Measurements from ENCODE around the gene IFITM2. TPM values are rescaled to one million over a fixed set of nuclear protein-coding genes. Genes with fewer than 3 reads are reported as not detected.

The IFITM2 gene
- total and polyA plus RNA-seq, 2 experiments from 2014 or later, result 71.6 to 267 TPM

DNA sequence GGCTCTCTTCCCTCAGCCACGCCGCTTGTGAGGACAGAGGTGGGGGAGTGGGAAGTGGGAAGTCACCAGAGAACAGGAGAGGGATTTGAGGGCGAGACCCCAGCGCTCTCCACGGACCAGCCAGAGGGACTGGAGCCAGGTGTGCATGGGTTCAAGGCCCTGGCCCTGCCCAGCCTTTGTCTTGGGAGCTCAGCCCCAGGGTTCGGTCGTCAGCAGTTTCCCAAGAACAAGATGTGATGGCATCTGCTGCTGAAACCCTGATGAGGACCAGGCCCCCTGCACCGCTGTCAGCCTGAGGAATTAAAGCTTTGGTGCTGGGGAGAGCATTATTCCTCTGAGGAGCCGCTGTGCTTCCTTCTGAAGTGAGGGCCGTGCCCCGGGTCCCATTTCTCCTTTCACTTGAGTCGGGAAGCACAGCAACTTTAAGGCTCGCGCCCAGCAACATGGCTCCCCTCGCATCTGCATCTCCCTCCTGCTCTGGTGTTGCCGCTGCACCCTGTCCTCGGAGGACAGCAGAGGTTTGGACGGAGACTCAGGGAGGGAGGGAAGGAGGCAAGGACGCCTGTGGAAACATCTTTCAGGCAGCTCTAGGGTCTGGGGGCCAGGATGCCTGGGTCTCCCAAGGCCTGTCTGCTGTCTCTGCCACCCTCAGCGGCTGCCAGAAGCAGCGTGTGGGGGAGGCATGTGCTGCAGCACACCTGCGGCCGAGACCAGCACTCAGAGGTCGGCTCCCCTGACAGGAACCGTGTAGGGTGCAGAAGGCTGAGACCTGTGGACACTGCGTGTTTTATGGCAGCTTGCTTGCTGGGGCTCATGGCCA, 12.1 kb upstream of the IFITM2 start:
- no peaks in the 10 kb centered on the region for H3K36me3 ChIP-seq
- no peaks in the 10 kb centered on the region for H3K27me3 ChIP-seq
- peak overlapping the region; percentile 43 for H3K27ac ChIP-seq
- H3K9me3 ChIP-seq (ENCODE audit: low read depth), result no peaks in the 10 kb centered on the region
- DNase-seq (ENCODE audit: low read depth in 1 of 2, low spot score in 1 of 2), result no peak
- no peak for TF ChIP-seq CTCF (IDR thresholded peaks at IDR 0.05; ENCODE audit: low read depth, low read length)
- no peaks in the 10 kb centered on the region for H3K4me1 ChIP-seq (ENCODE audit: low read depth)
- H3K4me3 ChIP-seq, result no peak overlapping the region

- no peak for TF ChIP-seq CTCF (IDR thresholded peaks at IDR 0.05; ENCODE audit: low read depth, low read length)
- DNase-seq (ENCODE audit: low read depth in 1 of 2, low spot score in 1 of 2), result no peak
- peak overlapping the region; percentile 43 for H3K27ac ChIP-seq
- no peaks in the 10 kb centered on the region for H3K9me3 ChIP-seq (ENCODE audit: low read depth)
- no peaks in the 10 kb centered on the region for H3K36me3 ChIP-seq
- H3K27me3 ChIP-seq, result no peaks in the 10 kb centered on the region
- no peaks in the 10 kb centered on the region for H3K4me1 ChIP-seq (ENCODE audit: low read depth)
- no peak overlapping the region for H3K4me3 ChIP-seq
These were observed 11.2 kb upstream of the IFITM2 start for GRCh38 chr11:296171-297050.

DNA sequence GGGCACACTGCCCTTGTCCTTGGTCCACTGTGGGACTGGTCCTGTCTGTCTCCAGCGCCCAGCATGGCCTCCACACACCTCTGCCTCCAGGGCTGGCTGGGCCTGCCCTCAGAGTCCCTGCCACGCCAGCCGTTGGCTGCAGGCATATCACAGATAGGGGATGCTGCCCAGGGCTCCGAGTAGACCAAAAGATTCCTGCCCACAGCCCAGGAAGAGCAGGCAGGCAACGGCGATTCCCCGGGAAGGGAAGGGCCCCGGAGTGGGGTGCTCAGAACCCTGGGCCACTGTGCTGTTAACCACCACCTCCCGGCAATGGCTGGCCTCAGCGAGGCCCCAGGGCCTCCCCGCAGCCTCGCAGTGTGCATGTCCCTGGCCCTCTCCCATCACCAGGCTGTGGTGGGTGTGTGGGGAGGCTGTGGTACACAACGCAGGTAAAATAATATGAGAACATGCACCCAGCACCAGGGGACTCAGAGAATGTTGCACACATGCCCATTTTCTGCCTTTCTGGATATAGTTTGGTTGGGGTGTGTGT, 10.5 kb upstream of the IFITM2 start:
- Histone ChIP-seq H3K27me3 (no peaks in the 10 kb centered on the region), H3K9me3 (ENCODE audit: low read depth) (no peaks in the 10 kb centered on the region), H3K36me3 (no peaks in the 10 kb centered on the region), H3K4me3 (no peak overlapping the region), H3K27ac (no peak overlapping the region), H3K4me1 (ENCODE audit: low read depth) (no peaks in the 10 kb centered on the region)
- no peak for DNase-seq (ENCODE audit: low read depth in 1 of 2, low spot score in 1 of 2)
- no peak for TF ChIP-seq CTCF (IDR thresholded peaks at IDR 0.05; ENCODE audit: low read depth, low read length)

DNA sequence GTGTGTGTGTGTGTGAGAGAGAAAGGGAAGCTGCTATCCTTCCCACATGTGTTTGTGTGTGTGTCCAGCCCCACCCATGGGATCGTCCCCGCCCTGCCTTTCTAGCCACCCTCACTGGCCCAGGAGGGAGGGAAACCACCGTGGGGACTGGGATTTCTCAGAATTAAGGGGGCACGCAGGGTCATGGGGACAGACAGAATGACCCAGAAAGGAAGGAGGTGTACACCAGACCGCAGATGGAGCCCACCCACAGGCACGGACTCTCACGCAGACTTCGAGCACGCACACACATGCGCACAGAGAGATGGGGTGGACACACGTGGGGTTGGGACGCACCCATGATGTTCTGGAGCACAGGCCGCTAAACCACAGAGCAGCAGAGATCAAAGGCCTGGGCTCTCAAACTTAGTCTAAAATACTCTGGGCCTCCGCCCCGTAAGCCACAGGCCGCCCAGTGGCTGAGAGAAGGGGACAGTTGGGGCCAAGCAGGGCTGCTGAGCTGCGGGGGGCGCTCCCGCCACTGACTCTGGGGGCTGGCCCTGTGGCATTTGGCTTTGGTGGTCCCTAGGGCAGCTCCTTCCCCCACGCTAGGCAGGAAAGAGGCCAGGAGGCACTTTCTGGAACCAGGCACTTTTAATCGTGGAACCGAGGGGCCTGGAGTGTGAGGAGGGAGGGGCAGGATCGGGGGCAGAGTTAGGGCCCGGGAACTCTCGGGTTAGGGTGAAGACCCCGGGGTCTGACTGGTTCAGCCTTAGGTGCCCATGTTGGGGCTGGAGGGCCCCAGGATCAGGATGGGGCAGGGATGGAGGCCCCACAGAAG, 9.8 kb upstream of the IFITM2 start:
- Histone ChIP-seq H3K36me3 (no peaks in the 10 kb centered on the region), H3K27me3 (no peaks in the 10 kb centered on the region), H3K4me1 (ENCODE audit: low read depth) (no peaks in the 10 kb centered on the region), H3K9me3 (ENCODE audit: low read depth) (no peaks in the 10 kb centered on the region), H3K4me3 (no peak overlapping the region), H3K27ac (no peak overlapping the region)
- TF ChIP-seq CTCF (IDR thresholded peaks at IDR 0.05; ENCODE audit: low read depth, low read length), result no peak
- DNase-seq (ENCODE audit: low read depth in 1 of 2, low spot score in 1 of 2), result no peak
